Liver (tissue), 9 donors: Measurements from ENCODE around the gene COPZ1. TPM values are rescaled to one million over a fixed set of nuclear protein-coding genes. Genes with fewer than 3 reads are reported as not detected.

Experiments
- DNase-seq: peaks from one replicate; pipeline ENCODE4 v3.0.0-alpha.2; 2017; ENCODE audit warnings: low spot score
- H3K27ac ChIP-seq, 2 donors: one replicate each; pipeline ENCODE4 v1.7.0; 2013; ENCODE audit warnings: inconsistent platforms in 2 of 2, low read length in 2 of 2, control low read depth in 1 of 2, low read depth in 1 of 2, mild to moderate bottlenecking in 1 of 2
- H3K27me3 ChIP-seq, 4 donors: one replicate each; pipeline versions ENCODE4 v1.6.1 to v1.7.0; 2013; ENCODE audit warnings: low read length in 3 of 4, inconsistent platforms in 1 of 4, mild to moderate bottlenecking in 1 of 4, moderate library complexity in 1 of 4; ENCODE audit not compliant: control insufficient read depth in 4 of 4, insufficient read depth in 4 of 4
- H3K36me3 ChIP-seq, 4 donors: one replicate each; pipeline versions ENCODE4 v1.6.1 to v1.7.0; 2013; ENCODE audit warnings: low read length in 3 of 4, mild to moderate bottlenecking in 3 of 4, low read depth in 1 of 4, moderate library complexity in 1 of 4; ENCODE audit not compliant: control insufficient read depth in 4 of 4, insufficient read depth in 3 of 4
- H3K4me1 ChIP-seq, 4 donors: one replicate each; pipeline versions ENCODE4 v1.6.1 to v1.7.0; 2013; ENCODE audit warnings: low read length in 3 of 4, mild to moderate bottlenecking in 3 of 4, moderate library complexity in 1 of 4; ENCODE audit not compliant: control insufficient read depth in 4 of 4, insufficient read depth in 4 of 4
- H3K4me3 ChIP-seq, 3 donors: one replicate each; pipeline versions ENCODE4 v1.6.1 to v1.7.0; 2013; ENCODE audit warnings: low read length in 3 of 3, control low read depth in 1 of 3, low read depth in 1 of 3, mild to moderate bottlenecking in 1 of 3
- H3K9ac ChIP-seq, 2 donors: one replicate each; pipeline ENCODE4 v1.7.0; 2013; ENCODE audit warnings: low read length in 2 of 2, mild to moderate bottlenecking in 2 of 2, moderate library complexity in 2 of 2, control low read depth in 1 of 2, low read depth in 1 of 2
- H3K9me3 ChIP-seq, 4 donors: one replicate each; pipeline versions ENCODE4 v1.6.1 to v1.7.0; 2013; ENCODE audit warnings: low read length in 3 of 4; ENCODE audit not compliant: control insufficient read depth in 4 of 4
- EGR1 ChIP-seq, 2 donors: IDR thresholded peaks; 2 replicates each; pipeline ENCODE4 v1.6.1; 2016 to 2018; ENCODE audit warnings: antibody characterized with exemption in 2 of 2, low read depth in 2 of 2
- FOXA1 ChIP-seq: IDR thresholded peaks from 2 replicates; pipeline ENCODE4 v1.6.1; 2016; ENCODE audit warnings: antibody characterized with exemption
- FOXA2 ChIP-seq: IDR thresholded peaks from 2 replicates; pipeline ENCODE4 v1.6.1; 2016; ENCODE audit warnings: antibody characterized with exemption
- GABPA ChIP-seq, 2 donors: IDR thresholded peaks in 1 of 2; conservative IDR thresholded peaks in 1 of 2; 2 replicates each; pipeline ENCODE4 v1.6.1; 2016; ENCODE audit warnings: antibody characterized with exemption in 2 of 2, mild to moderate bottlenecking in 1 of 2, moderate library complexity in 1 of 2
- HNF4A ChIP-seq, 2 donors: conservative IDR thresholded peaks; 2 replicates each; pipeline ENCODE4 v1.6.1; 2016; ENCODE audit warnings: antibody characterized with exemption in 2 of 2, mild to moderate bottlenecking in 2 of 2
- HNF4G ChIP-seq: IDR thresholded peaks from 2 replicates; pipeline ENCODE4 v1.6.1; 2016; ENCODE audit warnings: antibody characterized with exemption
- JUND ChIP-seq, 2 donors: IDR thresholded peaks; 2 replicates each; pipeline ENCODE4 v1.6.1; 2016; ENCODE audit warnings: antibody characterized with exemption in 2 of 2
- NR2F2 ChIP-seq: IDR thresholded peaks from 2 replicates; pipeline ENCODE4 v1.6.1; 2016; ENCODE audit warnings: antibody characterized with exemption
- RAD21 ChIP-seq, 2 donors: IDR thresholded peaks; 2 replicates each; pipeline ENCODE4 v1.6.1; 2016; ENCODE audit warnings: antibody characterized with exemption in 2 of 2, mild to moderate bottlenecking in 2 of 2
- RXRA ChIP-seq, 2 donors: IDR thresholded peaks; 2 replicates each; pipeline ENCODE4 v1.6.1; 2017 to 2018; ENCODE audit warnings: antibody characterized with exemption in 2 of 2, mild to moderate bottlenecking in 1 of 2
- SP1 ChIP-seq: IDR thresholded peaks from 2 replicates; pipeline ENCODE4 v1.6.1; 2018; ENCODE audit warnings: antibody characterized with exemption, mild to moderate bottlenecking
- TAF1 ChIP-seq: conservative IDR thresholded peaks from 2 replicates; pipeline ENCODE4 v1.6.1; 2016; ENCODE audit warnings: antibody characterized with exemption, mild to moderate bottlenecking
- YY1 ChIP-seq: IDR thresholded peaks from 2 replicates; pipeline ENCODE4 v1.6.1; 2016; ENCODE audit warnings: antibody characterized with exemption, mild to moderate bottlenecking
- WGBS: extraction: QIAGEN DNeasy Blood & Tissue Kit; methylation state at CpG from one replicate; pipeline ENCODE4 v1.1.7; 2013; 5-methylcytosine and 5-hydroxymethylcytosine counted together
- polyA plus RNA-seq, 2 donors: library from polyadenylated mRNA; stranded (reverse) in 1 of 2; unstranded in 1 of 2; fragments of 200-250 nt in 1 of 2; fragments of >200 nt in 1 of 2; fragmentation: Nextera tagmentation in 1 of 2; extraction: Ambion mirVana in 1 of 2; gene quantifications; one replicate each; pipeline versions ENCODE4 v1.2.1 to v1.2.3, GENCODE V29; 2013 to 2015
- total RNA-seq, 2 donors: library from RNA; depleted of rRNA; stranded (reverse); fragments of >200 nt; gene quantifications; one replicate each; pipeline ENCODE4 v1.2.3, GENCODE V29; 2014
- TF ChIP-seq, protein P1 (sequence below): IDR thresholded peaks from 2 replicates; pipeline ENCODE4 v1.6.1; 2016; ENCODE audit warnings: antibody characterized with exemption
- TF ChIP-seq, protein P2 (sequence below): IDR thresholded peaks from 2 replicates; pipeline ENCODE4 v1.6.1; 2016; ENCODE audit warnings: antibody characterized with exemption
- TF ChIP-seq, protein P3 (sequence below): IDR thresholded peaks from 2 replicates; pipeline ENCODE4 v1.6.1; 2016; ENCODE audit warnings: antibody characterized with exemption, mild to moderate bottlenecking
- TF ChIP-seq, protein P4 (sequence below): IDR thresholded peaks from 2 replicates; pipeline ENCODE4 v1.6.1; 2016; ENCODE audit warnings: antibody characterized with exemption
- donor health status: healthy.
- donor health status: healthy.
- donor health status: healthy.
- donor health status: healthy.
- donor health status: healthy.

COPZ1 gene
- total and polyA plus RNA-seq, 4 donors = 54.6 to 92.6 (median 79.8) TPM

DNA sequence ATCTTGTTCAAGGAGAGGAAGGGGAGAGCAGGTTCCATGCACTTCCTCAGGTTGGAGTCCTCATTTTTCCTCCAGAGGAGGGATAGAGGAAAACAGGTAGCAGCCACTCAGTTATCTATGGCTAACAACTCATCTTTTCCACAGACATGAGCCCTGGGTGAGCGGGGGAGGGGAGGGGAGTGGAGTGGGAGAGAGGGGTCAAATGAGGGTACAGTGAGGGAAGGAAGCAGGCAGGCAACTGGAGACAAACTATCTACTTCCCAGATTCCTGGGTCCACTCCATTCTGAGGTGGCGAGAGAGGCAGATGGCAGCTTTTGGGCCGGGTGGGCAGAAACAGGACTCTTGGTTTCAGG is 62.2 kb downstream of the COPZ1 start (continued):
- TF ChIP-seq, protein P1, sequence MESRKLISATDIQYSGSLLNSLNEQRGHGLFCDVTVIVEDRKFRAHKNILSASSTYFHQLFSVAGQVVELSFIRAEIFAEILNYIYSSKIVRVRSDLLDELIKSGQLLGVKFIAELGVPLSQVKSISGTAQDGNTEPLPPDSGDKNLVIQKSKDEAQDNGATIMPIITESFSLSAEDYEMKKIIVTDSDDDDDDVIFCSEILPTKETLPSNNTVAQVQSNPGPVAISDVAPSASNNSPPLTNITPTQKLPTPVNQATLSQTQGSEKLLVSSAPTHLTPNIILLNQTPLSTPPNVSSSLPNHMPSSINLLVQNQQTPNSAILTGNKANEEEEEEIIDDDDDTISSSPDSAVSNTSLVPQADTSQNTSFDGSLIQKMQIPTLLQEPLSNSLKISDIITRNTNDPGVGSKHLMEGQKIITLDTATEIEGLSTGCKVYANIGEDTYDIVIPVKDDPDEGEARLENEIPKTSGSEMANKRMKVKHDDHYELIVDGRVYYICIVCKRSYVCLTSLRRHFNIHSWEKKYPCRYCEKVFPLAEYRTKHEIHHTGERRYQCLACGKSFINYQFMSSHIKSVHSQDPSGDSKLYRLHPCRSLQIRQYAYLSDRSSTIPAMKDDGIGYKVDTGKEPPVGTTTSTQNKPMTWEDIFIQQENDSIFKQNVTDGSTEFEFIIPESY = no peak
- TF ChIP-seq SP1 (no peak), JUND (IDR thresholded peaks at IDR 0.05) (no peak), EGR1 (IDR thresholded peaks at IDR 0.05; ENCODE audit: low read depth in 2 of 2) (no peak)

DNA sequence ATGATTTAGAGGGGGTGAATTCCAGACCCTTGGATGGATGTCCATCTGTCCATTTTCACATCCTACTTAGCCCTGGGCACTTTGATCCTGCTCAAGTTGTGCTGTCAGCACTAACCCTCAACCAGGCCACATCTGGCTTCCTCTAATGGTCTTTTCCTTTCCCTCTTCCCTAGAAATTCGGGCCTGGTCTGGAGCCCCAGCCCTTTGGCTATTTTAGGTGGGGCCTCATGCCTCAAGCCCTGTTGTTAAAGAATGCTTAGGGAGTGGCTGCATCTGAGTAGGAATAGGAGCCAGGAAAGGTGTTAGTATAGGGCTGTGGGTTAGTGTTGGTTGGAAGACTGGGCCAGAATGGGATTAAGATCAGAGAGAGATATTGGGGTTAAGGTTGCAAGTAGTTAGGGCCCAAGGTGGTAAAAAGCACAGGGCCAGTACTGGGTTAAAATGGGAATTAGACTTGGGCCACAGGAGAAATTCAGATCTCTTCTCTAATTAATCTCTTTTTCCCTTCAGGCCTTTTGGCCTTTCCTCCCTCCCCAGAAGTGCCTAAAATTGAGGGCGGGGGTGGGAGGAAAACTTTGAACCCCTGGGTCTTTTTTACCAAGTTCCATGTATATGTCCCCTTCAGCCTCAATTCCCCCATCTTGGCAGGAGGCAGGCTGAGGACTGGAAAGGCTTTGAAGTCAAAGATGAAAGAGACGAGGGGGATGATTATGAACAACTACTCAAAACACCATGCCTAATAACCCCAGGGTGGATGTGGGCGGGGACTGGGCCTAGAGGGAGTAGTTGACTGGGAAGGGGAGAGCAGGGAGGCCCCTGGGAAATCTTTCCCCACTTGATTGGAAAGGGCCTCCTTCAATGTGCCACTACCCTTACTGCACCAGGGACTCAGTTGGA is 63.6 kb downstream of the COPZ1 start:
- TF ChIP-seq FOXA2 (no peak), EGR1 (IDR thresholded peaks at IDR 0.05; ENCODE audit: low read depth in 2 of 2) (no peak), HNF4A (conservative IDR thresholded peaks at IDR 0.05) (no peak), NR2F2 (no peak), RXRA (IDR thresholded peaks at IDR 0.05) (no peak), TAF1 (no peak), FOXA1 (no peak), GABPA (IDR thresholded peaks at IDR 0.05 in 1 of 2, conservative IDR thresholded peaks at IDR 0.05 in 1 of 2) (no peak), HNF4G (no peak), RAD21 (IDR thresholded peaks at IDR 0.05) (no peak), YY1 (no peak)
- TF ChIP-seq, protein P2, sequence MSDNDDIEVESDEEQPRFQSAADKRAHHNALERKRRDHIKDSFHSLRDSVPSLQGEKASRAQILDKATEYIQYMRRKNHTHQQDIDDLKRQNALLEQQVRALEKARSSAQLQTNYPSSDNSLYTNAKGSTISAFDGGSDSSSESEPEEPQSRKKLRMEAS = no peak
- TF ChIP-seq, protein P3, sequence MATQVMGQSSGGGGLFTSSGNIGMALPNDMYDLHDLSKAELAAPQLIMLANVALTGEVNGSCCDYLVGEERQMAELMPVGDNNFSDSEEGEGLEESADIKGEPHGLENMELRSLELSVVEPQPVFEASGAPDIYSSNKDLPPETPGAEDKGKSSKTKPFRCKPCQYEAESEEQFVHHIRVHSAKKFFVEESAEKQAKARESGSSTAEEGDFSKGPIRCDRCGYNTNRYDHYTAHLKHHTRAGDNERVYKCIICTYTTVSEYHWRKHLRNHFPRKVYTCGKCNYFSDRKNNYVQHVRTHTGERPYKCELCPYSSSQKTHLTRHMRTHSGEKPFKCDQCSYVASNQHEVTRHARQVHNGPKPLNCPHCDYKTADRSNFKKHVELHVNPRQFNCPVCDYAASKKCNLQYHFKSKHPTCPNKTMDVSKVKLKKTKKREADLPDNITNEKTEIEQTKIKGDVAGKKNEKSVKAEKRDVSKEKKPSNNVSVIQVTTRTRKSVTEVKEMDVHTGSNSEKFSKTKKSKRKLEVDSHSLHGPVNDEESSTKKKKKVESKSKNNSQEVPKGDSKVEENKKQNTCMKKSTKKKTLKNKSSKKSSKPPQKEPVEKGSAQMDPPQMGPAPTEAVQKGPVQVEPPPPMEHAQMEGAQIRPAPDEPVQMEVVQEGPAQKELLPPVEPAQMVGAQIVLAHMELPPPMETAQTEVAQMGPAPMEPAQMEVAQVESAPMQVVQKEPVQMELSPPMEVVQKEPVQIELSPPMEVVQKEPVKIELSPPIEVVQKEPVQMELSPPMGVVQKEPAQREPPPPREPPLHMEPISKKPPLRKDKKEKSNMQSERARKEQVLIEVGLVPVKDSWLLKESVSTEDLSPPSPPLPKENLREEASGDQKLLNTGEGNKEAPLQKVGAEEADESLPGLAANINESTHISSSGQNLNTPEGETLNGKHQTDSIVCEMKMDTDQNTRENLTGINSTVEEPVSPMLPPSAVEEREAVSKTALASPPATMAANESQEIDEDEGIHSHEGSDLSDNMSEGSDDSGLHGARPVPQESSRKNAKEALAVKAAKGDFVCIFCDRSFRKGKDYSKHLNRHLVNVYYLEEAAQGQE = no peak
- TF ChIP-seq, protein P1 = no peak
- TF ChIP-seq, protein P4, sequence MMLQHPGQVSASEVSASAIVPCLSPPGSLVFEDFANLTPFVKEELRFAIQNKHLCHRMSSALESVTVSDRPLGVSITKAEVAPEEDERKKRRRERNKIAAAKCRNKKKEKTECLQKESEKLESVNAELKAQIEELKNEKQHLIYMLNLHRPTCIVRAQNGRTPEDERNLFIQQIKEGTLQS = no peak
- Histone ChIP-seq H3K9me3 (no peaks in the 10 kb centered on the region), H3K4me3 (no peak overlapping the region), H3K36me3 (peaks cover 0 to 6% (median 0%) of the 10 kb centered on the region in 4 donors), H3K4me1 (peaks cover 0 to 3% (median under 1%) of the 10 kb centered on the region in 4 donors), H3K27ac (no peak overlapping the region), H3K9ac (no peak overlapping the region), H3K27me3 (no peaks in the 10 kb centered on the region)
- no peak for DNase-seq
- 85% methylated on average over 4 of the region's 4 CpGs for WGBS
